NCI-H748 (cell line): Measurements from ENCODE around the gene TCEA3.

Source experiments
- DNase-seq: peaks from one replicate; lab custom pipeline; 2025; ENCODE audit not compliant: unreplicated experiment; lab: John Stamatoyannopoulos, UW

The TCEA3 gene

GRCh38 chr1:23370330-23370708 is 54.2 kb downstream of the TCEA3 start:
- DNase-seq, result no peak

DNA sequence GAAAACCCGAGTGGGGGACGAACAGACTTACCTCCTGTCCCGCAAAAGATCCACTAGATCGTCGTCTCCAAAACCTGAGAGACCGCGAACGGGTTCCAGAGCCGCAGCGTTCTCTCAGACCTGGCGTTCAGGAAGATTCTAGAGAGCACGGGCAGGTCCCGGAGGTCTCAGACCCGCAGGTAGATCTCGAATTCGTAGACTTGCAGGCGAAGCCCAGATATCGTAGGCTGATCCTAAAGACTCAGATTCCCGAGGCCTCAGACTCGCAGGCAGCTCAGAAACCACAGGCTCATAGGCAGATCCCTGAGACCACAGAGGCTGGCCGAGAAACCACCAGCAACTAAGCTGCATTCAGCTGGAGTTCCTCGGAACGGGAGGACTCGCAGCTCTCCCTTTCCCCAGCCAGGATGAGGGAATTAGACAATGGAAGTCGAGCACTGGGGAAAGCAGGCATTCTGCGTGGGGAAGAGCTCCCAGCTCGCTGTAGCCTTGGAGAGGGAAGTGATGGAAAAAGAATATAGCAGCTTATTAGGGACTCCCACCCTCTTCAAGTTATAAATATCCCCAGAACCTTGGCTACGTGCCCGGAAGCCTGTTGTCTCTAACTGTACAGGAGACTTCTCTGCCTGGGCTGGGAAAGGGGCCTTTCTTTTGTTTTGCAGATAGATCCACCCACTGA is 55.1 kb downstream of the TCEA3 start, which contains the start of gene ZNF436:
Gene ZNF436 (minus strand): TSS at position 502 of the 679 bp plus-strand sequence. CDS start 1,831 bp downstream, outside the sequence.
- DNase-seq, result peak; percentile 84

DNA sequence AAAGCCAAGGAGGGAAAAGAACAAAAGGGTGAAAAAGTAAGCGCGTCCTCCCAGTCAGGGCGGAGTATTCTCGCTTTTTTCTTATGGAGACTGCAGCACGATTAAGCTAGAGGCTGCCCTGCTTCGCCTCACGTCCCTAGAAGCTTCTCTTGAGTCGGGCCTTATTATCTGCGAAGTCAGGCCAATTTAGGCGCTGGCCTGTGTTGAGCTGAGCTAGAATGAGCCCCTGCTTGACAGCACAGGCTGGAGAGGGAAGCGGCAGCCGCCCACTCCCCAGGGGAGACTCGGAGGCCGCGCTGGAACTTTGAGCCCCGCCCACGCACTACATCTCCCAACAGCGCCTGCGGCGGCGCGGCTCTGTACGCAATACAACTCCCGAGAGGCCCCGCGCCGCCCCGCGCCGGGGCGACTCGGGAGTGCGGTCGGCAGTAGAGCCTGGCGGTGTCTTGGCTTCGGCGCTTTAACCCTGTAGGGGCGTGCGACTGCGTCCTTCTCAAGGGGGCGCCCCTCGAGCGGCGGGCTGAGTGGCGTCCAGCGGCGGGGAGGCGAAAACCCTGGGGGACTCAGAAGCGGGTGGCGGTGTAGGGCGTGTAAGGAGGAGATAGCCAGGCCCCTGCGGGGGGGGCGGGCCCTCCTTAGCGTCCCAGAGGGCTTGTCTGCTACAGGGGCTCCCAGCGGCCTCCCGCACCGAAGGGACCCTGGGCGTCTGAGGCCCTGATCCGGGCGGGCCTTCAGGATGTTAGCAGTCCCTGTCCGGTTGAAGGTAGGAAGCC is 55.8 kb downstream of the TCEA3 start:
- peak; percentile 94 for DNase-seq

- DNase-seq, result peak; percentile 97
Observed at GRCh38 chr1:23367791-23368561, 56.6 kb downstream of the TCEA3 start.

GRCh38 chr1:23367451-23367790 is 57.1 kb downstream of the TCEA3 start:
- peak; percentile 32 for DNase-seq

DNA sequence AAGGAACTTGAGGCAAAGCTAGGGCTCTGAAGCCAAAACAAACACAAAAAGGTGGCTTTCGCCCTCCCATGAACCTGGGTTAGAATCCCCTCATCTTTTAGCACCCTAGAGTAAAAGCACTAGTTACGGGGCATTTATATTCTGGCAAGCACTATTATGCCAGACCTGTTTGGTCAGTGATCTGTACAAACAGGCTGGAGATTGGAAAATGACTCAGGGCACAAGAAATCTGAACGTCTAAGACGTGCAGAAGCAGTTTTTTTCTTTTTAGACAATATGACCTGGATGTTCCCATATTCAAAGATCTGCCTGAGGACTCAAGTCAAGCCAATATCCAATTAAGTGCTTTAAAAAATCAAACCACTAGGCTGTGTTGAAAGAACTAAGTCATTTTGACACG is 58.0 kb downstream of the TCEA3 start:
- no peak for DNase-seq

- no peak for DNase-seq
Observed at GRCh38 chr1:23366146-23366545, 58.4 kb downstream of the TCEA3 start.

GRCh38 chr1:23362218-23362713 is 62.3 kb downstream of the TCEA3 start:
- DNase-seq, result no peak

- no peak for DNase-seq
Observed at GRCh38 chr1:23358310-23358875, 66.2 kb downstream of the TCEA3 start.

- no peak for DNase-seq
Observed at GRCh38 chr1:23357138-23357908, 67.2 kb downstream of the TCEA3 start.

GRCh38 chr1:23356471-23357137 is 67.9 kb downstream of the TCEA3 start:
- DNase-seq, result no peak

GRCh38 chr1:23354245-23354644 is 70.3 kb downstream of the TCEA3 start:
- no peak for DNase-seq

GRCh38 chr1:23352096-23352695 is 72.4 kb downstream of the TCEA3 start:
- DNase-seq, result no peak

DNA sequence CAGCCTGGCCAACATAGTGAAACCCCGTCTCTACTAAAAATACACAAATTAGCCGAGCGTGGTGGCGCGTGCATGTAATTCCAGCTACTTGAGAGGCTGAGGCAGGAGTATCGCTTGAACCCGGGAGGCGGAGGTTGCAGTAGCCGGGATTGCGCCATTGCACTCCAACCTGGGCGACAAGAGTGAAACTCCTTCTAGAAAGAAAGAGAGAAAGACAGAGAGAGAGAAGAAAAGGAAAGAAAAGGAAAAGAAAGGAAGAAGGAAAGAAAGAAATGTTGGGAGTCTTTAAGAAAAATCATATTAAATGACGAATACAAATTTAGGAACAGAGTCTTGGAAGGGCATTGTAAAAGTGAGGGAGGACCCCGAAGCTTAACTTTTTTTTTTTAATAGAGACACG is 78.6 kb downstream of the TCEA3 start:
- DNase-seq, result no peak

- DNase-seq, result peak; percentile 50
Observed at GRCh38 chr1:23344987-23345472, 79.5 kb downstream of the TCEA3 start.

DNA sequence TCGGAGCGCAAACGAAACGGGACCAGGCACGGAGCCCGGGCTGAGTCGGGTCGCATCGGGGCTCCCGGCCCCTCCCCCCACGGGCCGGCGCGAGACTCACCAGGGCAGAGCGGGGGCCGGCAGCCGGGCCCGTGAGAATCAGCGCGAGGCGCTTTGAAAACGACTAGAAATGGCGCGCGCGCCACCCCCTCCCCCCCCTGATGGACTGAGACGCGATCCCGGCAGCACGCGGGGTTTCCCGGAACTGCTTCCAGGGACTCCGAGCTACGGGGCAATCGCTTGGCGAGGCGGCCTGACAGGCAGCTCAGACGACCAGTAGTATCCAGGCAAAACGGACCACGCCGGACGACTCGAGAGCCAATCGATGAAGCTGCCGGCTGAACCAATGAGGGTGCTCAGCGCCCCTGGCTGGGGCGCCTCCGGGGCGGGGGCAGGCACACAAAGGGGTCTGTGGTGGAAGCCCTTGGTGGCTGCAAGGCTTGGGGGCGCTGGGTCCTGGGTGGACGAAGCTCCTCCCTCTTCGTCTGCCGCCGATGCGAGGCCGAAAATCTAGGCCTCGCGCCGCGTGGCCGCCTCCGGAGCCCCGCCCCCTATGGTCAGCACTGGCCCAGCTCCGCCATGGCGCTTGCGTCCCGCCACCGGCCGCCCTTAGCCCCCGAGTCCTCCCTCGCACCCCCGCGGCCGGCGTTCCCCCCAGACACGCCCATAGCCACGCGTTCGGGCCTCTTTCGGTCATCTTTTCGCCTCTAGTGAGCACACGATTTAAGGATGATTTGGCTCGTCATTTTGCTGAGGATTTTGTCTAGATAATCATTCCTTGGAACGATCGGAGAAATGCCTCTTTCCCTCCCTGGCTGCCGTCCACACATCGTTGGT is 80.2 kb downstream of the TCEA3 start, which contains the start of gene HNRNPR:
Gene HNRNPR (minus strand): TSS at position 174 of the 876 bp plus-strand sequence. CDS start 3,276 bp downstream, outside the sequence.
- peak; percentile 99 for DNase-seq

GRCh38 chr1:23343221-23344110 is 81.1 kb downstream of the TCEA3 start:
- peak; percentile 43 for DNase-seq
